Activated gamma-delta T cell treated with Interleukin-2 at 50 U/mL for 16 hours (primary cell): ENCODE data around the gene NR2F1-AS1.

Experiments
- DNase-seq: peaks from one replicate; pipeline ENCODE4 v3.0.0-alpha.2; 2020

Gene NR2F1-AS1

GRCh38 chr5:93603078-93603792 is 22.2 kb upstream of the NR2F1-AS1 start:
- DNase-seq: no peak

GRCh38 chr5:93602241-93603077 is 21.4 kb upstream of the NR2F1-AS1 start:
- DNase-seq: no peak

- DNase-seq: no peak
Observed at GRCh38 chr5:93601802-93602155, 20.8 kb upstream of the NR2F1-AS1 start.

- DNase-seq: no peak
Observed at GRCh38 chr5:93601071-93601801, 20.2 kb upstream of the NR2F1-AS1 start.

GRCh38 chr5:93600409-93601070 is 19.5 kb upstream of the NR2F1-AS1 start:
- DNase-seq: no peak

- no peak for DNase-seq
Observed at GRCh38 chr5:93599399-93600120, 18.5 kb upstream of the NR2F1-AS1 start.

GRCh38 chr5:93599001-93599379 is 18.0 kb upstream of the NR2F1-AS1 start:
- no peak for DNase-seq

- no peak for DNase-seq
Observed at GRCh38 chr5:93598091-93599000, 17.3 kb upstream of the NR2F1-AS1 start.

- DNase-seq: no peak
Observed at GRCh38 chr5:93596676-93597490, 15.9 kb upstream of the NR2F1-AS1 start.

GRCh38 chr5:93596310-93596675 is 15.3 kb upstream of the NR2F1-AS1 start:
- no peak for DNase-seq

- DNase-seq: no peak
Observed at GRCh38 chr5:93595420-93596147, 14.6 kb upstream of the NR2F1-AS1 start.

- DNase-seq: no peak
Observed at GRCh38 chr5:93594591-93595419, 13.8 kb upstream of the NR2F1-AS1 start.

- no peak for DNase-seq
Observed at GRCh38 chr5:93593476-93594131, 12.6 kb upstream of the NR2F1-AS1 start.

GRCh38 chr5:93592883-93593282 is 11.9 kb upstream of the NR2F1-AS1 start:
- no peak for DNase-seq

- no peak for DNase-seq
Observed at GRCh38 chr5:93591323-93591945, 10.4 kb upstream of the NR2F1-AS1 start.

GRCh38 chr5:93590493-93590892 is 9.5 kb upstream of the NR2F1-AS1 start:
- DNase-seq: no peak

GRCh38 chr5:93589829-93590215 is 8.8 kb upstream of the NR2F1-AS1 start:
- DNase-seq: no peak
